GM23338 (cell line): ENCODE measurements around the gene MIAT. TPM values are rescaled to one million over a fixed set of nuclear protein-coding genes. Genes with fewer than 3 reads are reported as not detected.

Source experiments
- ATAC-seq: fragments of 200-7000 bp; cut with Tn5 transposase; 3 replicates; pipeline ENCODE4 v1.9.1; 2020
- DNase-seq: peaks from one replicate; pipeline ENCODE4 v3.0.0-alpha.2; 2015; ENCODE audit warnings: low spot score
- H2AFZ ChIP-seq: fragments of 200-600 bp; sonication (generic); 2 replicates; pipeline ENCODE4 v1.8.0; 2016; ENCODE audit warnings: antibody characterized with exemption, mild to moderate bottlenecking, moderate library complexity
- H3F3A ChIP-seq: fragments of 200-600 bp; sonication (generic); replicated peaks from 2 replicates; pipeline ENCODE4 v1.8.0; 2017; ENCODE audit warnings: antibody characterized with exemption, mixed run types, low read depth
- H3K27ac ChIP-seq: fragments of 200-600 bp; sonication (generic); 2 replicates; pipeline ENCODE4 v1.6.1; 2016; ENCODE audit warnings: low read depth
- H3K27me3 ChIP-seq: fragments of 200-600 bp; sonication (generic); 2 replicates; pipeline ENCODE4 v1.8.0; 2016; ENCODE audit warnings: mild to moderate bottlenecking, mixed run types, moderate library complexity; ENCODE audit not compliant: insufficient read depth
- H3K36me3 ChIP-seq: fragments of 200-600 bp; sonication (generic); 2 replicates; pipeline ENCODE4 v1.8.0; 2016; ENCODE audit warnings: mild to moderate bottlenecking; ENCODE audit not compliant: insufficient read depth
- H3K4me1 ChIP-seq: fragments of 200-600 bp; sonication (generic); 2 replicates; pipeline ENCODE4 v1.8.0; 2016; ENCODE audit warnings: mild to moderate bottlenecking, moderate library complexity; ENCODE audit not compliant: insufficient read depth
- H3K4me2 ChIP-seq: fragments of 200-600 bp; sonication (generic); 2 replicates; pipeline ENCODE4 v1.7.1; 2017; ENCODE audit warnings: mixed run types
- H3K4me3 ChIP-seq: fragments of 200-600 bp; sonication (generic); 2 replicates; pipeline ENCODE4 v1.6.1; 2016; ENCODE audit warnings: mixed run types
- H3K79me2 ChIP-seq: fragments of 200-600 bp; sonication (generic); replicated peaks from 2 replicates; pipeline ENCODE4 v1.8.0; 2017; ENCODE audit warnings: mild to moderate bottlenecking; ENCODE audit not compliant: insufficient read depth
- H3K9me2 ChIP-seq: fragments of 200-600 bp; sonication (generic); 2 replicates; pipeline ENCODE4 v1.8.0; 2017; ENCODE audit not compliant: insufficient read depth
- H4K20me1 ChIP-seq: fragments of 200-600 bp; sonication (generic); replicated peaks from 2 replicates; pipeline ENCODE4 v1.8.0; 2017; ENCODE audit warnings: mild to moderate bottlenecking; ENCODE audit not compliant: insufficient read depth
- H3K27ac Mint-ChIP-seq: 2 replicates; pipeline ENCODE4 v1.8.0; 2020; ENCODE audit warnings: inconsistent platforms, mild to moderate bottlenecking, moderate library complexity, mixed read lengths
- H3K27me3 Mint-ChIP-seq: 3 replicates; pipeline ENCODE4 v1.8.0; 2022; ENCODE audit warnings: low read depth, mild to moderate bottlenecking, moderate library complexity, mixed read lengths, inconsistent platforms; ENCODE audit not compliant: insufficient read depth, poor library complexity
- H3K36me3 Mint-ChIP-seq: 3 replicates; pipeline ENCODE4 v1.8.0; 2021; ENCODE audit warnings: low read depth, mild to moderate bottlenecking, inconsistent platforms, moderate library complexity, mixed read lengths
- H3K4me1 Mint-ChIP-seq: 3 replicates; pipeline ENCODE4 v1.8.0; 2020; ENCODE audit warnings: mild to moderate bottlenecking, inconsistent platforms, mixed read lengths
- H3K4me3 Mint-ChIP-seq: 3 replicates; pipeline ENCODE4 v1.8.0; 2021; ENCODE audit warnings: moderate library complexity, mild to moderate bottlenecking, inconsistent platforms, mixed read lengths
- H3K9me3 Mint-ChIP-seq: 3 replicates; pipeline ENCODE4 v1.8.0; 2020; ENCODE audit warnings: moderate library complexity, mild to moderate bottlenecking, inconsistent platforms, mixed read lengths
- CREB1 ChIP-seq: fragments of 250-450 bp; sonication (Bioruptor Pico); IDR thresholded peaks from 2 replicates; pipeline ENCODE4 v1.5.0; 2020; ENCODE audit warnings: low read depth, mild to moderate bottlenecking, moderate library complexity
- CTCF ChIP-seq, 2 experiments: fragments of 200-600 bp in 1 of 2; sonication (generic) in 1 of 2; conservative IDR thresholded peaks; 2 replicates each; pipeline versions ENCODE4 v1.5.1 to v1.6.1; 2016 to 2017; ENCODE audit warnings: antibody characterized with exemption in 2 of 2, low read depth in 2 of 2, mild to moderate bottlenecking in 2 of 2, moderate library complexity in 1 of 2
- EZH2 ChIP-seq: fragments of 200-600 bp; sonication (generic); IDR thresholded peaks from one replicate; pipeline ENCODE4 v1.8.0; 2017; ENCODE audit warnings: antibody characterized with exemption, mild to moderate bottlenecking, low read depth; ENCODE audit not compliant: unreplicated experiment
- EZH2phosphoT487 ChIP-seq: fragments of 200-600 bp; sonication (generic); IDR thresholded peaks from one replicate; pipeline ENCODE4 v1.8.1; 2018; ENCODE audit warnings: antibody characterized with exemption; ENCODE audit not compliant: unreplicated experiment
- JUNB ChIP-seq: IDR thresholded peaks from one replicate; pipeline ENCODE4 v1.6.1; 2016; ENCODE audit warnings: antibody characterized with exemption; ENCODE audit not compliant: unreplicated experiment
- NANOG ChIP-seq: IDR thresholded peaks from 2 replicates; pipeline ENCODE4 v1.6.1; 2016; ENCODE audit warnings: antibody characterized with exemption, borderline replicate concordance
- REST ChIP-seq: IDR thresholded peaks from one replicate; pipeline ENCODE4 v1.6.1; 2018; ENCODE audit warnings: antibody characterized with exemption; ENCODE audit not compliant: unreplicated experiment
- STAT1 ChIP-seq: IDR thresholded peaks from one replicate; pipeline ENCODE4 v1.6.1; 2016; ENCODE audit warnings: antibody characterized with exemption; ENCODE audit not compliant: unreplicated experiment
- ZNF114 ChIP-seq: fragments of 250-450 bp; sonication (Bioruptor Pico); IDR thresholded peaks from 2 replicates; pipeline ENCODE4 v1.5.0; 2020; ENCODE audit warnings: mild to moderate bottlenecking, moderate library complexity
- ZNF331 ChIP-seq: fragments of 250-450 bp; sonication (Bioruptor Pico); IDR thresholded peaks from 2 replicates; pipeline ENCODE4 v1.5.0; 2020; ENCODE audit warnings: low read depth, mild to moderate bottlenecking, moderate library complexity
- polyA plus RNA-seq: library from polyadenylated mRNA; unstranded; fragments of >200 nt; fragmentation: Nextera tagmentation; extraction: Ambion mirVana; gene quantifications from 2 replicates; pipeline ENCODE4 v1.2.1, GENCODE V29; 2016
- total RNA-seq: library from RNA; depleted of rRNA; stranded (reverse); fragments of >200 nt; shearing (Covaris generic); gene quantifications from 2 replicates; pipeline ENCODE4 v1.2.3, GENCODE V29; 2014

MIAT gene
- total and polyA plus RNA-seq, 2 experiments from 2014 or later, result 10.0 to 63.6 TPM

DNA sequence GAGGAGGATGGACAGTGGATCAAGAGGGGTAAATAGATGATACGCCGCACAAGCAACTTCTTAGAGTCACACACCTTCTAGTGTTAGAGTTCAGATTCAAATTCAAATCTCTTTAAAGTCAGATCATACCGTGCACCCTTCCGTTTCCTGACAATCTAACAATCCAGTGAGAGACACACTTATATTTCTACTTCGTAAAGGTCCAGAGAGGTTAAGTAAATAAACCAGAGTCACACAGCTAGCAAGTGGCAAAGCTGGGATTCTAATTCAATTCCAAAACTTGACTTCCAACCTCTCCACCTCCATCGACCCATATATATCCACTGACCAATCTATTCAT, 34.0 kb downstream of the MIAT start:
- Histone ChIP-seq H3K79me2 (no peaks in the 10 kb centered on the region), H3K4me3 (no peak overlapping the region), H3K27me3 (0 out of 2 replicates have a peak, but pooled peaks cover 4% of the 10 kb centered on the region), H3K27ac (no peak overlapping the region), H3K4me2 (no peak overlapping the region), H3K36me3 (no peaks in the 10 kb centered on the region), H2AFZ (no peak overlapping the region), H3K9me2 (no peaks in the 10 kb centered on the region), H4K20me1 (no peaks in the 10 kb centered on the region), H3F3A (peaks cover 16% of the 10 kb centered on the region), H3K4me1 (peaks cover 21% of the 10 kb centered on the region)
- H3K36me3 Mint-ChIP-seq, result peaks cover 7% of the 10 kb centered on the region; the same call in 2 of the 3 replicates
- peaks cover 8% of the 10 kb centered on the region for H3K27me3 Mint-ChIP-seq
- H3K4me3 Mint-ChIP-seq, result no peak overlapping the region
- DNase-seq (no peak), ATAC-seq (no peak)
- no peak for TF ChIP-seq REST
- TF ChIP-seq ZNF331, result no peak
- no peak for TF ChIP-seq STAT1
- no peak for TF ChIP-seq EZH2
- no peak for TF ChIP-seq NANOG
- peaks cover 20% of the 10 kb centered on the region for H3K4me1 Mint-ChIP-seq
- no peak overlapping the region for H3K27ac Mint-ChIP-seq
- H3K9me3 Mint-ChIP-seq, result no peaks in the 10 kb centered on the region; the same call in 1 of the 3 replicates

DNA sequence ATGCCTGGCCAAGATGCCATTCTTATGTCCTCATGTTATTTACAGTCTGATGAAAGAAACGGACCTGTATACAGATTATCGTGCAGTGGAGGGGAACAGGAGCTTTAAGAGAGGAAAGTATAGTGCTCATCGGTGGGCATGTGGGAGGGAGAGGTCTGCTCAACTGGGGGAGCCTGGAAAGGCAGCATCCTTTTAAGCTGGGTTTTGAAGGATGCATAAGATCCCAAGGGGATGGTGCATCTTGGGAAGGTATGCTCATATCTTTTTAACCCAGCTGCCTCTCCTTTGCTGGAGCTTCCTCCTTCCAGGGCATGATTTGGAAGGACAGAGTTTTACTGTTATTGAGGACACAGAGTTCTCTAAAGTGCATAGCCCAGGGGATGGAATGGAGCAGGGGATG, 34.8 kb downstream of the MIAT start:
- no peak for DNase-seq
- peaks cover 16% of the 10 kb centered on the region for H3F3A ChIP-seq
- H3K4me3 ChIP-seq, result no peak overlapping the region
- H3K4me2 ChIP-seq, result no peak overlapping the region
- H3K9me3 Mint-ChIP-seq, result peaks cover 2% of the 10 kb centered on the region
- H3K4me1 ChIP-seq, result peaks cover 21% of the 10 kb centered on the region
- no peak overlapping the region for H3K4me3 Mint-ChIP-seq
- H4K20me1 ChIP-seq, result no peaks in the 10 kb centered on the region
- no peak overlapping the region for H3K27ac Mint-ChIP-seq
- H3K27me3 Mint-ChIP-seq, result peaks cover 8% of the 10 kb centered on the region
- no peak for ATAC-seq
- H3K36me3 Mint-ChIP-seq, result peaks cover 7% of the 10 kb centered on the region; the same call in 2 of the 3 replicates
- H3K9me2 ChIP-seq, result no peaks in the 10 kb centered on the region
- no peaks in the 10 kb centered on the region for H3K36me3 ChIP-seq
- H3K27ac ChIP-seq, result no peak overlapping the region
- H3K27me3 ChIP-seq, result 0 out of 2 replicates have a peak, but pooled peaks cover 4% of the 10 kb centered on the region
- no peak overlapping the region for H2AFZ ChIP-seq
- H3K4me1 Mint-ChIP-seq, result peaks cover 20% of the 10 kb centered on the region
- no peaks in the 10 kb centered on the region for H3K79me2 ChIP-seq
- TF ChIP-seq EZH2, result no peak
- no peak for TF ChIP-seq CTCF (conservative IDR thresholded peaks at IDR 0.05; ENCODE audit: low read depth in 2 of 2)
- TF ChIP-seq STAT1, result no peak
- TF ChIP-seq ZNF331, result no peak
- TF ChIP-seq CREB1, result no peak
- no peak for TF ChIP-seq JUNB
- no peak for TF ChIP-seq EZH2phosphoT487
- no peak for TF ChIP-seq ZNF114 (CRISPR knock-in tag)
- TF ChIP-seq REST, result no peak
- no peak for TF ChIP-seq NANOG
